Naive thymus-derived CD4-positive, alpha-beta T cell (primary cell): Measurements from ENCODE around the gene TRIP13. TPM values are rescaled to one million over a fixed set of nuclear protein-coding genes. Genes with fewer than 3 reads are reported as not detected.

Experiments
- polyA plus RNA-seq, 2 donors: library from polyadenylated mRNA; unstranded; fragments of 300-500 nt; fragmentation: Illumina TruSeq; gene quantifications; one replicate each; pipeline ENCODE4 v1.2.3, GENCODE V29; 2021
- total RNA-seq, 6 experiments: library from RNA in 5 of 6; stranded (reverse) in 5 of 6; gene quantifications; 1 replicate in 5 of 6; 2 replicates in 1 of 6; pipeline ENCODE4 v1.2.3 and lab custom pipeline; 2021 to 2026

Gene TRIP13
- total and polyA plus RNA-seq, 7 experiments from 2014 or later = 0.39 to 23.5 (median 0.57) TPM; not detected in 1

Other genes with a start within 250 kb of the TRIP13 start
- gene TPPP, start 199.5 kb upstream of the TRIP13 start, total RNA-seq = 1 to 10 TPM in 1 of 5 experiments, under 1 TPM in 4; 0.02 to 3.4 (median 0.14) TPM
- gene TPPP, start 199.5 kb upstream of the TRIP13 start, polyA plus RNA-seq = under 1 TPM; 0.08 to 0.31 TPM
- 1 to 10 TPM in 3 of 5 experiments, under 1 TPM in 1, not detected in 1; 0.81 to 5.5 (median 1.4) TPM for gene ZDHHC11B, start 108.2 kb upstream of the TRIP13 start, total RNA-seq
- under 1 TPM in 1 of 2 donors, not detected in 1; 0.13 TPM for gene ZDHHC11B, start 108.2 kb upstream of the TRIP13 start, polyA plus RNA-seq
- gene ZDHHC11, start 41.9 kb upstream of the TRIP13 start, total RNA-seq = 10 to 100 TPM in 2 of 5 experiments, 1 to 10 TPM in 3; 7.1 to 22.1 (median 9.6) TPM
- under 1 TPM in 1 of 2 donors, not detected in 1; 0.20 TPM for gene ZDHHC11, start 41.9 kb upstream of the TRIP13 start, polyA plus RNA-seq
- gene BRD9, start 83 bp upstream of the TRIP13 start, total RNA-seq = 10 to 100 TPM; 63.2 to 93.2 (median 82.2) TPM
- 10 to 100 TPM; 10.6 to 17.6 TPM for gene BRD9, start 83 bp upstream of the TRIP13 start, polyA plus RNA-seq
- gene NKD2, start 115.9 kb downstream of the TRIP13 start, total RNA-seq = 1 to 10 TPM in 1 of 5 experiments, not detected in 4; 4.8 TPM
- gene NKD2, start 115.9 kb downstream of the TRIP13 start, polyA plus RNA-seq = not detected
- gene SLC12A7, start 219.2 kb downstream of the TRIP13 start, total RNA-seq = 100 to 1,000 TPM in 1 of 5 experiments, 10 to 100 TPM in 4; 45.3 to 101 (median 64.5) TPM
- gene SLC12A7, start 219.2 kb downstream of the TRIP13 start, polyA plus RNA-seq = 10 to 100 TPM in 1 of 2 donors, 1 to 10 TPM in 1; 6.4 to 30.5 TPM